ENCODE data around the gene SHISAL2A. TPM values are rescaled to one million over a fixed set of nuclear protein-coding genes. Genes with fewer than 3 reads are reported as not detected.

Gene SHISAL2A
- total and polyA plus RNA-seq, 7 donors: 8.1 TPM; not detected in 6

GRCh38 chr1:52660807-52661206 lies 27.8 kb downstream of the SHISAL2A start:
- 59 to 75% methylated on average over 3 of the region's 3 CpGs for WGBS, 2 donors
- H3K36me3 ChIP-seq: no peaks in the 10 kb centered on the region
- TF ChIP-seq POLR2AphosphoS5 (IDR thresholded peaks at IDR 0.05) (no peak), POLR2A (IDR thresholded peaks at IDR 0.05) (no peak), EP300 (IDR thresholded peaks at IDR 0.05) (no peak)
- TF ChIP-seq, protein P1, sequence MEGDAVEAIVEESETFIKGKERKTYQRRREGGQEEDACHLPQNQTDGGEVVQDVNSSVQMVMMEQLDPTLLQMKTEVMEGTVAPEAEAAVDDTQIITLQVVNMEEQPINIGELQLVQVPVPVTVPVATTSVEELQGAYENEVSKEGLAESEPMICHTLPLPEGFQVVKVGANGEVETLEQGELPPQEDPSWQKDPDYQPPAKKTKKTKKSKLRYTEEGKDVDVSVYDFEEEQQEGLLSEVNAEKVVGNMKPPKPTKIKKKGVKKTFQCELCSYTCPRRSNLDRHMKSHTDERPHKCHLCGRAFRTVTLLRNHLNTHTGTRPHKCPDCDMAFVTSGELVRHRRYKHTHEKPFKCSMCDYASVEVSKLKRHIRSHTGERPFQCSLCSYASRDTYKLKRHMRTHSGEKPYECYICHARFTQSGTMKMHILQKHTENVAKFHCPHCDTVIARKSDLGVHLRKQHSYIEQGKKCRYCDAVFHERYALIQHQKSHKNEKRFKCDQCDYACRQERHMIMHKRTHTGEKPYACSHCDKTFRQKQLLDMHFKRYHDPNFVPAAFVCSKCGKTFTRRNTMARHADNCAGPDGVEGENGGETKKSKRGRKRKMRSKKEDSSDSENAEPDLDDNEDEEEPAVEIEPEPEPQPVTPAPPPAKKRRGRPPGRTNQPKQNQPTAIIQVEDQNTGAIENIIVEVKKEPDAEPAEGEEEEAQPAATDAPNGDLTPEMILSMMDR (IDR thresholded peaks at IDR 0.05): no peak
- no peak overlapping the region for H3K4me3 ChIP-seq
- no peaks in the 10 kb centered on the region for H3K4me1 ChIP-seq
- no peak overlapping the region for H3K27ac ChIP-seq
- intact Hi-C loops (cut with DNase I): no loop called here
- no peaks in the 10 kb centered on the region for H3K9me3 ChIP-seq
- no peak for DNase-seq
- peaks cover 0 to 3% (median 0%) of the 10 kb centered on the region in 3 donors for H3K27me3 ChIP-seq

- Histone ChIP-seq H3K9me3 (no peaks in the 10 kb centered on the region), H3K27me3 (peaks cover 0 to 3% (median 0%) of the 10 kb centered on the region in 3 donors), H3K36me3 (no peaks in the 10 kb centered on the region), H3K27ac (no peak overlapping the region), H3K4me1 (no peaks in the 10 kb centered on the region), H3K4me3 (no peak overlapping the region)
- WGBS, 2 donors: 43 to 49% methylated on average over 13 of the region's 13 CpGs
- no peak for TF ChIP-seq EP300 (IDR thresholded peaks at IDR 0.05)
- TF ChIP-seq POLR2A (IDR thresholded peaks at IDR 0.05): no peak
- TF ChIP-seq, protein P1 (IDR thresholded peaks at IDR 0.05): no peak
- TF ChIP-seq POLR2AphosphoS5 (IDR thresholded peaks at IDR 0.05): no peak
- DNase-seq: no peak
- intact Hi-C loops (cut with DNase I): no loop called here
Observed at GRCh38 chr1:52662645-52663313, 29.8 kb downstream of the SHISAL2A start.

- WGBS, 2 donors: 92 to 97% methylated on average over 5 of the region's 5 CpGs
- H3K27me3 ChIP-seq: peaks cover 0 to 3% (median 0%) of the 10 kb centered on the region in 3 donors
- intact Hi-C loops (cut with DNase I): no loop called here
Observed at GRCh38 chr1:52663716-52664115, 30.7 kb downstream of the SHISAL2A start.

GRCh38 chr1:52665006-52665941 lies 32.3 kb downstream of the SHISAL2A start:
- Histone ChIP-seq H3K27ac (no peak overlapping the region), H3K4me3 (no peak overlapping the region), H3K27me3 (peaks cover 0 to 3% (median 0%) of the 10 kb centered on the region in 3 donors), H3K9me3 (no peaks in the 10 kb centered on the region), H3K36me3 (no peaks in the 10 kb centered on the region), H3K4me1 (no peaks in the 10 kb centered on the region)
- DNase-seq: no peak
- no peak for TF ChIP-seq POLR2AphosphoS5 (IDR thresholded peaks at IDR 0.05)
- no peak for TF ChIP-seq EP300 (IDR thresholded peaks at IDR 0.05)
- TF ChIP-seq POLR2A (IDR thresholded peaks at IDR 0.05): no peak
- TF ChIP-seq, protein P1 (IDR thresholded peaks at IDR 0.05): no peak
- 90 to 91% methylated on average over 8 of the region's 8 CpGs for WGBS, 2 donors
- intact Hi-C loops (cut with DNase I): no loop called here

More at GRCh38 chr1:52663716-52664115, 30.7 kb downstream of the SHISAL2A start:
- no peak for TF ChIP-seq POLR2AphosphoS5 (IDR thresholded peaks at IDR 0.05)
- TF ChIP-seq EP300 (IDR thresholded peaks at IDR 0.05): no peak
- H3K4me1 ChIP-seq: no peaks in the 10 kb centered on the region
- no peak overlapping the region for H3K27ac ChIP-seq
- no peaks in the 10 kb centered on the region for H3K9me3 ChIP-seq
- no peaks in the 10 kb centered on the region for H3K36me3 ChIP-seq
- no peak overlapping the region for H3K4me3 ChIP-seq
- no peak for DNase-seq

- 87 to 88% methylated on average over 5 of the region's 5 CpGs for WGBS, 2 donors
- peaks cover 0 to 3% (median 0%) of the 10 kb centered on the region in 4 donors for H3K4me1 ChIP-seq
- intact Hi-C loops (cut with DNase I): no loop called here
Observed at GRCh38 chr1:52667290-52667689, 34.3 kb downstream of the SHISAL2A start.

More at GRCh38 chr1:52667290-52667689, 34.3 kb downstream of the SHISAL2A start:
- TF ChIP-seq EP300 (IDR thresholded peaks at IDR 0.05) (no peak), POLR2A (IDR thresholded peaks at IDR 0.05) (no peak), POLR2AphosphoS5 (IDR thresholded peaks at IDR 0.05) (no peak)
- TF ChIP-seq, protein P1 (IDR thresholded peaks at IDR 0.05): no peak
- H3K9me3 ChIP-seq: no peaks in the 10 kb centered on the region
- DNase-seq: no peak
- H3K27me3 ChIP-seq: peaks cover 0 to 3% (median 0%) of the 10 kb centered on the region in 3 donors
- H3K27ac ChIP-seq: no peak overlapping the region
- H3K4me3 ChIP-seq: no peak overlapping the region
- H3K36me3 ChIP-seq: no peaks in the 10 kb centered on the region
